WTC11 (cell line): Measurements from ENCODE around the gene PDE6G.

Experiments
- ATF2 ChIP-seq: sonication (generic); formaldehyde crosslinking; IDR thresholded peaks from 2 replicates; pipeline ENCODE4 v1.8.1; 2022; ENCODE audit warnings: low read depth, missing genetic modification reagents, borderline replicate concordance
- CTCF ChIP-seq: fragments of 200-600 bp; IDR thresholded peaks from 2 replicates; pipeline ENCODE4 v1.8.0; 2022; ENCODE audit warnings: antibody characterized with exemption
- E2F4 ChIP-seq: sonication (generic); formaldehyde crosslinking; IDR thresholded peaks from 2 replicates; pipeline ENCODE4 v1.8.1; 2022; ENCODE audit warnings: low read depth, mild to moderate bottlenecking, moderate library complexity, missing genetic modification reagents, borderline replicate concordance
- FOXP4 ChIP-seq: sonication (generic); formaldehyde crosslinking; IDR thresholded peaks from 2 replicates; pipeline ENCODE4 v1.8.0; 2022; ENCODE audit warnings: mild to moderate bottlenecking, missing genetic modification reagents
- PRDM15 ChIP-seq: sonication (generic); formaldehyde crosslinking; IDR thresholded peaks from 2 replicates; pipeline ENCODE4 v1.8.0; 2022; ENCODE audit warnings: missing genetic modification reagents
- ZNF121 ChIP-seq: sonication (generic); formaldehyde crosslinking; IDR thresholded peaks from 2 replicates; pipeline ENCODE4 v1.8.0; 2023; ENCODE audit warnings: missing genetic modification reagents
- ZNF232 ChIP-seq: sonication (generic); formaldehyde crosslinking; IDR thresholded peaks from 2 replicates; pipeline ENCODE4 v1.8.0; 2022; ENCODE audit warnings: mild to moderate bottlenecking, missing genetic modification reagents

- TF ChIP-seq ZNF232 = no peak
- no peak for TF ChIP-seq CTCF
- TF ChIP-seq PRDM15 (CRISPR knock-in tag) = no peak
- no peak for TF ChIP-seq FOXP4
- TF ChIP-seq E2F4 (CRISPR knock-in tag) = no peak
- no peak for TF ChIP-seq ZNF121 (CRISPR knock-in tag)
- TF ChIP-seq ATF2 = no peak
These were observed 2.7 kb upstream of the PDE6G start for GRCh38 chr17:81659038-81659437.
